ENCODE results near the gene MPC2. TPM values are rescaled to one million over a fixed set of nuclear protein-coding genes. Genes with fewer than 3 reads are reported as not detected.

The MPC2 gene
- total RNA-seq, 1 experiment from 2014 or later = 32.9 TPM

- Histone ChIP-seq H3K18ac (ENCODE audit: insufficient read length, low read depth, low read length) (no peak overlapping the region), H3T11ph (ENCODE audit: low read length) (no peak overlapping the region), H3K27me3 (ENCODE audit: insufficient read depth, low read length) (no peaks in the 10 kb centered on the region), H4K91ac (ENCODE audit: insufficient read length, low read depth, low read length) (no peak overlapping the region), H3K9ac (ENCODE audit: extremely low read depth, insufficient read length, low read length) (no peak overlapping the region), H3K79me1 (ENCODE audit: insufficient read depth, low read depth, low read length, poor library complexity, severe bottlenecking) (no peaks in the 10 kb centered on the region), H2BK15ac (ENCODE audit: low read depth, low read length) (no peak overlapping the region), H3K27ac (ENCODE audit: insufficient read length, low read depth, low read length) (no peak overlapping the region), H4K5ac (ENCODE audit: insufficient read length, low read depth, low read length) (no peak overlapping the region), H4K20me1 (ENCODE audit: control insufficient read depth, insufficient read depth, insufficient read length) (no peaks in the 10 kb centered on the region), H3K23ac (ENCODE audit: insufficient read length, low read depth, low read length) (no peak overlapping the region), H3K79me2 (ENCODE audit: insufficient read depth, low read length) (peaks cover 2% of the 10 kb centered on the region; the same call in 1 of the 2 replicates), H2AK5ac (ENCODE audit: insufficient read length, low read length) (no peak overlapping the region), H3K56ac (ENCODE audit: insufficient read length, low read depth, low read length) (no peak overlapping the region), H2BK20ac (ENCODE audit: low read depth, low read length, poor library complexity, severe bottlenecking) (no peak overlapping the region), H3K4me1 (ENCODE audit: insufficient read depth, low read length) (no peaks in the 10 kb centered on the region; the same call in 1 of the 2 replicates), H3K23me2 (ENCODE audit: insufficient read length, low read depth, low read length, poor library complexity, severe bottlenecking) (no peaks in the 10 kb centered on the region), H2BK12ac (ENCODE audit: insufficient read length, low read depth, low read length) (no peak overlapping the region), H2BK120ac (ENCODE audit: low read depth, low read length, poor library complexity, severe bottlenecking) (no peak overlapping the region), H2BK5ac (ENCODE audit: insufficient read length, low read length) (no peak overlapping the region), H3K14ac (ENCODE audit: insufficient read depth, low read length) (no peak overlapping the region), H3K4me2 (ENCODE audit: insufficient read depth, insufficient read length, low read length) (no peak overlapping the region), H3K9me3 (ENCODE audit: control insufficient read depth, low read depth, low read length) (no peaks in the 10 kb centered on the region), H4K8ac (replicated peaks; ENCODE audit: insufficient read length, low read depth, low read length) (no peak overlapping the region), H2AFZ (ENCODE audit: low read length) (no peak overlapping the region), H3K4ac (ENCODE audit: low read depth, low read length) (no peak overlapping the region)
- Mint-ChIP-seq H3K27me3 (ENCODE audit: low read depth) (no peaks in the 10 kb centered on the region), H3K9me3 (peaks cover 0 to 2% of the 10 kb centered on the region in 2 experiments; a peak in 1 of 5 replicates), H3K4me1 (peaks cover 0 to 15% of the 10 kb centered on the region in 2 experiments; a peak in 2 of 4 replicates), H3K4me3 (no peak overlapping the region), H3K36me3 (ENCODE audit: insufficient read depth in 1 of 3, low read depth in 3 of 3) (peaks cover 6 to 25% (median 13%) of the 10 kb centered on the region in 3 experiments), H3K27ac (no peak overlapping the region)
- no peak for DNase-seq
- TF ChIP-seq CTCF (conservative IDR thresholded peaks at IDR 0.05) = no peak
- WGBS (ENCODE audit: extremely low coverage, insufficient read length, low lambda C conversion rate) = no CpG with 5 or more reads among the region's 9 CpGs
Measured at GRCh38 chr1:167981933-167982332, 45.1 kb upstream of the MPC2 start.

Data from H9 (cell line).